Activated CD4-positive, alpha-beta T cell treated with anti-CD3 and anti-CD28 coated beads for 36 hours (primary cell): ENCODE data around the gene TMEM209. TPM values are rescaled to one million over a fixed set of nuclear protein-coding genes. Genes with fewer than 3 reads are reported as not detected.
A peak's percentile ranks its signal among the peaks of the same experiment; 100 is the strongest.

Source experiments
- ATAC-seq: fragments of 200-7000 bp; cut with Tn5 transposase; one replicate; pipeline ENCODE4 v1.10.0; 2021; ENCODE audit warnings: mild to moderate bottlenecking, moderate library complexity
- CTCF ChIA-PET: fragments of 350-600 bp; sonication (Branson Sonifier 250); formaldehyde crosslinking; loops from one replicate; lab custom pipeline; 2021; ENCODE audit warnings: antibody characterized with exemption; lab: Charles Lee
- POLR2A ChIA-PET: fragments of 350-600 bp; sonication (Branson Sonifier 250); formaldehyde crosslinking; loops from one replicate; lab custom pipeline; 2021; ENCODE audit warnings: antibody characterized with exemption, inconsistent platforms; lab: Charles Lee
- DNase-seq: peaks from one replicate; pipeline ENCODE4 v3.0.0-alpha.2; 2020
- H3K27ac Mint-ChIP-seq: one replicate; pipeline ENCODE4 v1.8.0; 2021; ENCODE audit warnings: mixed read lengths
- H3K27me3 Mint-ChIP-seq: one replicate; pipeline ENCODE4 v1.8.0; 2021; ENCODE audit warnings: mixed read lengths
- H3K36me3 Mint-ChIP-seq: one replicate; pipeline ENCODE4 v1.8.0; 2021; ENCODE audit warnings: low read depth, mixed read lengths
- H3K4me1 Mint-ChIP-seq: one replicate; pipeline ENCODE4 v1.8.0; 2021; ENCODE audit warnings: mixed read lengths
- H3K4me3 Mint-ChIP-seq: one replicate; pipeline ENCODE4 v1.8.0; 2021; ENCODE audit warnings: mild to moderate bottlenecking, moderate library complexity, mixed read lengths
- H3K9me3 Mint-ChIP-seq: one replicate; pipeline ENCODE4 v1.8.0; 2021; ENCODE audit warnings: low read depth, mixed read lengths
- intact Hi-C, 2 experiments: fragments of 100-400 bp; cut with DNase I in 1 of 2; cut with micrococcal nuclease in 1 of 2; formaldehyde crosslinking; loops; one replicate each; pipeline versions ENCODE4 v1.14.2 to v1.15.1; 2022 to 2024; cut with DNase I, micrococcal nuclease
- total RNA-seq, 2 experiments: library from RNA; stranded (reverse); gene quantifications; one replicate each; pipeline ENCODE4 v1.2.3, GENCODE V29; 2021

Gene TMEM209
- total RNA-seq, 2 experiments from 2014 or later, result 41.0 to 57.0 TPM

GRCh38 chr7:130123501-130123900 lies 81.7 kb downstream of the TMEM209 start:
- CTCF ChIA-PET, result interaction anchor here (0.6 to 2.4 kb wide), 2 partner anchors 13 to 28 kb away, joined by 3 to 7 read pairs; no protein-coding TSS in a partner anchor
- Mint-ChIP-seq H3K4me1 (no peaks in the 10 kb centered on the region), H3K27ac (no peak overlapping the region), H3K36me3 (peaks cover 32% of the 10 kb centered on the region), H3K9me3 (no peaks in the 10 kb centered on the region), H3K4me3 (no peak overlapping the region), H3K27me3 (no peaks in the 10 kb centered on the region)
- POLR2A ChIA-PET, result no interaction called here
- intact Hi-C loops, result no loop called here
- DNase-seq (no peak), ATAC-seq (no peak)

GRCh38 chr7:130118801-130119200 lies 86.4 kb downstream of the TMEM209 start:
- Mint-ChIP-seq H3K27me3 (no peaks in the 10 kb centered on the region), H3K9me3 (no peaks in the 10 kb centered on the region), H3K4me3 (no peak overlapping the region), H3K4me1 (peaks cover 3% of the 10 kb centered on the region), H3K36me3 (peaks cover 27% of the 10 kb centered on the region), H3K27ac (no peak overlapping the region)
- POLR2A ChIA-PET, result no interaction called here
- ATAC-seq (no peak), DNase-seq (no peak)
- intact Hi-C loops, result no loop called here
- CTCF ChIA-PET, result interaction anchor here (0.7 to 1.2 kb wide), 2 partner anchors 46 to 416 kb away, joined by 4 to 5 read pairs; no protein-coding TSS in a partner anchor

GRCh38 chr7:130118294-130118693 lies 86.9 kb downstream of the TMEM209 start:
- intact Hi-C loops, result no loop called here
- H3K4me1 Mint-ChIP-seq, result peaks cover 3% of the 10 kb centered on the region
- H3K36me3 Mint-ChIP-seq, result peaks cover 27% of the 10 kb centered on the region
- ChIA-PET CTCF (interaction anchor here (1.0 to 1.2 kb wide), 2 partner anchors 9 to 46 kb away, joined by 5 read pairs; no protein-coding TSS in a partner anchor), POLR2A (no interaction called here)
- no peak overlapping the region for H3K4me3 Mint-ChIP-seq
- H3K27ac Mint-ChIP-seq, result peak overlapping the region; percentile 37
- no peak for DNase-seq
- ATAC-seq, result no peak
- no peaks in the 10 kb centered on the region for H3K9me3 Mint-ChIP-seq
- no peaks in the 10 kb centered on the region for H3K27me3 Mint-ChIP-seq

GRCh38 chr7:130114776-130115175 lies 90.4 kb downstream of the TMEM209 start:
- Mint-ChIP-seq H3K27me3 (no peaks in the 10 kb centered on the region), H3K4me3 (no peak overlapping the region), H3K27ac (no peak overlapping the region), H3K4me1 (peaks cover 3% of the 10 kb centered on the region), H3K9me3 (no peaks in the 10 kb centered on the region), H3K36me3 (peaks cover 10% of the 10 kb centered on the region)
- intact Hi-C loops, result no loop called here
- POLR2A ChIA-PET, result interaction anchor here (0.7 kb wide), 1 partner anchor 829 kb away, joined by 5 read pairs; no protein-coding TSS in a partner anchor
- CTCF ChIA-PET, result interaction anchor here (1.3 kb wide), 2 partner anchors 27 to 222 kb away, joined by 3 to 7 read pairs; no protein-coding TSS in a partner anchor
- no peak for DNase-seq
- ATAC-seq, result no peak

Other genes starting within 250 kb of the TMEM209 start
- gene ZC3HC1, start 154.0 kb downstream of the TMEM209 start, total RNA-seq, result 10 to 100 TPM; 21.6 to 25.3 TPM
- 10 to 100 TPM; 13.5 to 14.2 TPM for gene KLHDC10, start 134.9 kb downstream of the TMEM209 start, total RNA-seq
- gene SSMEM1, start 2.5 kb upstream of the TMEM209 start, total RNA-seq, result not detected
- gene CPA2, start 61.5 kb upstream of the TMEM209 start, total RNA-seq, result under 1 TPM in 1 of 2 experiments, not detected in 1; 0.18 TPM
- not detected for gene CPA4, start 87.8 kb upstream of the TMEM209 start, total RNA-seq
- under 1 TPM; 0.39 to 0.56 TPM for gene CPA5, start 139.4 kb upstream of the TMEM209 start, total RNA-seq
- not detected for gene CPA1, start 175.1 kb upstream of the TMEM209 start, total RNA-seq
- 10 to 100 TPM; 19.7 to 21.2 TPM for gene CEP41, start 235.6 kb upstream of the TMEM209 start, total RNA-seq